Inferior parietal cortex (tissue), 1 donor: ENCODE data around the gene CACNB3.
"Not testable (repeated sequence)": the region's sequence is repeated elsewhere in the genome, so short reads cannot be mapped to it uniquely, and the experiment has no call there.

Source experiments
- DNase-seq: peaks from one replicate; pipeline ENCODE4 v3.0.0-alpha.2; 2016; ENCODE audit errors: extremely low spot score

CACNB3 gene

DNA sequence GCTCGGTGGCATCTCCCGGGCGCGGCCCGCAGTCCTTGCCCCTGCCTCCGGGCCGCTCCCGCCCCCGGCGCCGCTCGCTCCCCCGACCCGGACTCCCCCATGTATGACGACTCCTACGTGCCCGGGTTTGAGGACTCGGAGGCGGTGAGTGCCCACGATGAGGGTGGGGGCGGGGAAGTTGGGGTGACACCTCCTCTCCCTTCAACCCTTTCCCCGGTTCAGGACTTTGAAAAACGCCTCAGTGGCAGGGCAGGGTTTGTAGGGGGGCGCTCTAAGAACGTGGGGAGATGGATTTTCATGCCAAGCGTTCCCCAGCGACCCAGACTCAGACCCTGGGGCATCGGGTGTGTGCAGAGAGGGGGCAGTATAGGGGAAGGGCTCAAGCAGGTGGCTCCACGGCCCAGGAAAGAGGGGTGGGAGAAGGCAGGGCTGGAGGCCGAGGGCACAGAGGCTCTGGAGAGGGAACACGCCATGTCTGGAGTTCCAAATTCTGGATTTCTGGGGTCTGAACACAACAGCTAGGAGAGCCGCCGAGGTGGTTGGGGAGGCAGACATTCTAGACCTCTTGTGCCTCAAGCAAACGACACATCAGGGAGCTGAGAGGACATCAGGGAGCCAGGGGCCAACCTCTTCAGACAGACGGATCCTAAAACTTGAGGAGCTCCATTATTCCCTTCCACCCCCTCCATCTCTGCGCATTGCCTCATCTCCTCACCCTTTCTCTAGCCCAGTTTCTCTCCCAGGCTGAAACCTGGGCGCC lies 715 bp downstream of the CACNB3 start:
- DNase-seq = no peak

- no peak for DNase-seq
Observed at GRCh38 chr12:48819986-48820725, 1.9 kb downstream of the CACNB3 start.

- no peak for DNase-seq
Observed at GRCh38 chr12:48822139-48822538, 3.8 kb downstream of the CACNB3 start.

DNA sequence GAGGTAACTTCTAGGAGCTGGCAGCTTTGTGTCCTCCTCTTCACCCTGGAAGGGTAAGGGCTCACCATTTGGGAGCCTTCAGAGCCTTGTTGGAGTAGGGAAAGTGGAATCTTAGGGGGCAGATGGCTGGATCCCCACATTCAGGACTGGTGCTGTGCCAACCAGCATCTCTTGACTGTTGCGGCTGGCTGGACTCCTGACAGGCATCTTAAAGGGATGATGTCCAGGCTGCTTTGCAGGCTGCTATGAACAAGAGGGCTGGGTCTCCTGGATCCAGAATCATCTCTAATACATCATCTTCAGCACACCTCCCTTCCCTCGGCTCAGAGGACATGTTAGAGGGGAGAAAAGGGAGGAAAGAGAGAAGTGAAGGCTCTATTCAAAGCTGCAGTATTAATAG lies 4.4 kb downstream of the CACNB3 start:
- no peak for DNase-seq

- no peak for DNase-seq
Observed at GRCh38 chr12:48823281-48823680, 5.0 kb downstream of the CACNB3 start.

GRCh38 chr12:48824112-48824511 lies 5.8 kb downstream of the CACNB3 start:
- no peak for DNase-seq

GRCh38 chr12:48824905-48825304 lies 6.6 kb downstream of the CACNB3 start:
- no peak for DNase-seq

DNA sequence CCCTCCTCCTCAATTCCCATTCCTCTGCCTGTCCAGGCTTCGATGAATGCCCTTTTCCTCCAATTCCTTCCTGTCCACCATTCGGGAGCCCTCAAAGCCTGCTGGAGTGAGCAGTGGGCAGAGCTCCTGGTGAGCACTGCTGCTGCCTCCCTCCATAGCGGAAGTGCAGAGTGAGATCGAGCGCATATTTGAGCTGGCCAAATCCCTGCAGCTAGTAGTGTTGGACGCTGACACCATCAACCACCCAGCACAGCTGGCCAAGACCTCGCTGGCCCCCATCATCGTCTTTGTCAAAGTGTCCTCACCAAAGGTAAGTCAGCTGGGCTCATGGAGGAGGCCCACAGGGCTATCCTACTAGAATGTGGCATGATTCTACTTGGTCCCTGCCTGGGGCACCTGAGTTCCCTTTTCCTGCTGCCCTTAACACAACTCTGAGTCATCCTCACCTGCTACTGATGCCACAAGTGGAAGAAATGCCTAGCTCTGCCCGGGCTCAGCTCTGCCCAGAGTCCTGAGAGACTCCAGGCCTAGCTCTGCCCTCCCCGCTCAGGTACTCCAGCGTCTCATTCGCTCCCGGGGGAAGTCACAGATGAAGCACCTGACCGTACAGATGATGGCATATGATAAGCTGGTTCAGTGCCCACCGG lies 8.0 kb downstream of the CACNB3 start:
- DNase-seq = no peak

- no peak for DNase-seq
Observed at GRCh38 chr12:48827026-48827425, 8.7 kb downstream of the CACNB3 start.

- DNase-seq = no peak
Observed at GRCh38 chr12:48827513-48828096, 9.3 kb downstream of the CACNB3 start.

GRCh38 chr12:48828293-48828692 lies 10.0 kb downstream of the CACNB3 start:
- DNase-seq = no peak

- DNase-seq = no peak
Observed at GRCh38 chr12:48828841-48829575, 10.7 kb downstream of the CACNB3 start.

GRCh38 chr12:48831257-48831656 lies 13.0 kb downstream of the CACNB3 start:
- DNase-seq = no peak

GRCh38 chr12:48832321-48833060 lies 14.2 kb downstream of the CACNB3 start:
- DNase-seq = no peak

DNA sequence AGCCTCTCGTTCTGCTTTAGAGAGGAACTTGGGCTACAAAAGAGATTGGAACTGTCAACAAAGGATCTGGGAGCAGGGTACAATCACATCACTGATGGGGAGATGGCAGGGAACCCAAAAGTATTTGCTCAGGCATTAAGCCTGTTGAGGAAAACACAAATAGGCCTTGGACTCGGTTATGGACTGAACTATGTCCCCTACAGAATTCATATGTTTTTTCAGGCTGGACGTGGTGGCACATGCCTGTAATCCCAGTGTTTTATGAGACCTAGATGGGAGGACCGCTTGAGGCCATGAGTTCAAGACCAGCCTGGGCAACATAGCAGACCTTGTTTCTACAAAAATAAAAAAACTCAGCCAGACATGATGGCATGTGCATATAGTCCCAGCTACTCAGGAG lies 19.8 kb downstream of the CACNB3 start:
- no peak for DNase-seq

DNA sequence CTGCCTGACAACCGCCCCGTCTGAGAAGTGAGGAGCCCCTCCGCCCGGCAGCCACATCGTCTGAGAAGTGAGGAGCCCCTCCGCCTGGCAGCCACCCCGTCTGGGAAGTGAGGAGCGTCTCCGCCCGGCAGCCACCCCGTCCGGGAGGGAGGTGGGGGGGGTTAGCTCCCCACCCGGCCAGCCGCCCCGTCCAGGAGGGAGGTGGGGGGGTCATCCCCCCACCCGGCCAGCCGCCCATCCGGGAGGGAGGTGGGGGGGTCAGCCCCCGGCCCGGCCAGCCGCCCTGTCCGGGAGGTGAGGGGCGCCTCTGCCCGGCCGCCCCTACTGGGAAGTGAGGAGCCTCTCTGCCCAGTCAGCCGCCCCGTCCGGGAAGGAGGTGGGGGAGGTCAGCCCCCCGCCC lies 23.7 kb downstream of the CACNB3 start:
- DNase-seq = not testable (repeated sequence)

- DNase-seq = peak; percentile 93
Observed at GRCh38 chr12:48851883-48852733, 33.8 kb downstream of the CACNB3 start, which contains the start of gene DDX23. Gene DDX23, minus strand, starts transcription at chr12:48852163. Its CDS starts 6,381 bp downstream, at chr12:48845782.

- peak; percentile 100 for DNase-seq
Observed at GRCh38 chr12:48852734-48853688, 34.7 kb downstream of the CACNB3 start.

DNA sequence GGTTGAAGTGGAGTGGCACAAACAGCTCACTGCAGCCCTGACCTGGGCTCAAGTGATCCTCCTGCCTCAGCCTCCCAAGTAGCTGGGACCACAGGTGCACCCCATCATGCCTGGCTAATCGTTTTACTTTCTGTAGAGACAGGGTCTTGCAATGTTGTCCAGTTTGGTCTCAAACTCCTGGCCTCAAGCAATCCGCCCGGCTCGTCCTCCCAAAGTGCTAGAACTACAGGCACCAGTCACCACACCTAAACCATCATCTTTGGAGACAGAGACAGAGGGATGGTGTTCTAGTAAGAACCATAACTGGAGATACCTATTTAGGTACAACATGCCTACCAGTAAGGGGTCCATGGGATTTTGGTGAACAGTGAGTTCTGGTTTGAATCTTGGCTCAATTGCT lies 36.2 kb downstream of the CACNB3 start:
- DNase-seq = no peak
